Measurements from ENCODE around the gene FAM234A.

FAM234A gene

GRCh38 chr16:314351-314750, 79.7 kb downstream of the FAM234A start:
- no peak for TF ChIP-seq CTCF (conservative IDR thresholded peaks at IDR 0.05; ENCODE audit: low read depth, low read length)
- DNase-seq (ENCODE audit: low read depth), result no peak
- no peak overlapping the region for H3K4me3 ChIP-seq (ENCODE audit: low read length)

GRCh38 chr16:314795-315299, 80.2 kb downstream of the FAM234A start:
- no peak overlapping the region for H3K4me3 ChIP-seq (ENCODE audit: low read length)
- no peak for DNase-seq (ENCODE audit: low read depth)
- no peak for TF ChIP-seq CTCF (conservative IDR thresholded peaks at IDR 0.05; ENCODE audit: low read depth, low read length)

Measured in retinal pigment epithelial cell (primary cell).